Thyroid gland (tissue), 4 donors: ENCODE results near the gene TNIK.

Experiments used
- POLR2A ChIP-seq, 2 donors: fragments of 450-650 bp; IDR thresholded peaks; one replicate each; pipeline ENCODE4 v1.6.1; 2017; ENCODE audit warnings: antibody characterized with exemption in 2 of 2, mild to moderate bottlenecking in 2 of 2, moderate library complexity in 1 of 2
- TF ChIP-seq, protein P1 (sequence below), 6 experiments: fragments of 200-600 bp in 3 of 6; fragments of 450-650 bp in 3 of 6; sonication (generic) in 3 of 6; IDR thresholded peaks; one replicate each; pipeline ENCODE4 v1.5.1; 2016 to 2019; ENCODE audit warnings: antibody characterized with exemption in 6 of 6, mild to moderate bottlenecking in 2 of 6, inconsistent platforms in 1 of 6, moderate library complexity in 1 of 6

- TF ChIP-seq, protein P1, sequence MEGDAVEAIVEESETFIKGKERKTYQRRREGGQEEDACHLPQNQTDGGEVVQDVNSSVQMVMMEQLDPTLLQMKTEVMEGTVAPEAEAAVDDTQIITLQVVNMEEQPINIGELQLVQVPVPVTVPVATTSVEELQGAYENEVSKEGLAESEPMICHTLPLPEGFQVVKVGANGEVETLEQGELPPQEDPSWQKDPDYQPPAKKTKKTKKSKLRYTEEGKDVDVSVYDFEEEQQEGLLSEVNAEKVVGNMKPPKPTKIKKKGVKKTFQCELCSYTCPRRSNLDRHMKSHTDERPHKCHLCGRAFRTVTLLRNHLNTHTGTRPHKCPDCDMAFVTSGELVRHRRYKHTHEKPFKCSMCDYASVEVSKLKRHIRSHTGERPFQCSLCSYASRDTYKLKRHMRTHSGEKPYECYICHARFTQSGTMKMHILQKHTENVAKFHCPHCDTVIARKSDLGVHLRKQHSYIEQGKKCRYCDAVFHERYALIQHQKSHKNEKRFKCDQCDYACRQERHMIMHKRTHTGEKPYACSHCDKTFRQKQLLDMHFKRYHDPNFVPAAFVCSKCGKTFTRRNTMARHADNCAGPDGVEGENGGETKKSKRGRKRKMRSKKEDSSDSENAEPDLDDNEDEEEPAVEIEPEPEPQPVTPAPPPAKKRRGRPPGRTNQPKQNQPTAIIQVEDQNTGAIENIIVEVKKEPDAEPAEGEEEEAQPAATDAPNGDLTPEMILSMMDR (IDR thresholded peaks at IDR 0.05): no peak
- TF ChIP-seq POLR2A (IDR thresholded peaks at IDR 0.05): no peak
Observed at GRCh38 chr3:171435757-171436156, 24.4 kb downstream of the TNIK start.
